HL-60 (cell line): ENCODE data around the gene IRAK4.

Source experiments
- CTCF ChIP-seq: IDR thresholded peaks from one replicate; pipeline ENCODE4 v1.5.1; 2011; ENCODE audit warnings: low read length, control low read depth, inconsistent platforms; ENCODE audit not compliant: insufficient read depth
- GABPA ChIP-seq: IDR thresholded peaks from 2 replicates; pipeline ENCODE4 v1.6.1; 2012; ENCODE audit warnings: low read depth
- POLR2AphosphoS5 ChIP-seq: IDR thresholded peaks from 2 replicates; pipeline ENCODE4 v1.6.1; 2012; ENCODE audit warnings: low read depth
- REST ChIP-seq: IDR thresholded peaks from 2 replicates; pipeline ENCODE4 v1.6.1; 2012; ENCODE audit warnings: low read depth; ENCODE audit not compliant: insufficient replicate concordance
- SPI1 ChIP-seq: IDR thresholded peaks from 2 replicates; pipeline ENCODE4 v1.6.1; 2012; ENCODE audit warnings: low read depth, mild to moderate bottlenecking, borderline replicate concordance

GRCh38 chr12:43733687-43734086 lies 25.1 kb upstream of the IRAK4 start:
- no peak for TF ChIP-seq CTCF
- TF ChIP-seq GABPA = no peak
- TF ChIP-seq REST = no peak
- TF ChIP-seq POLR2AphosphoS5 = no peak
- no peak for TF ChIP-seq SPI1
